Bronchial epithelial cell (primary cell): Measurements from ENCODE around the gene SLC14A1. TPM values are rescaled to one million over a fixed set of nuclear protein-coding genes. Genes with fewer than 3 reads are reported as not detected.

ENCODE experiments used
- DNase-seq: peaks from one replicate; pipeline ENCODE4 v3.0.0-alpha.2; 2010; ENCODE audit warnings: low read depth
- FAIRE-seq: peaks from 2 replicates; lab custom pipeline; 2011; peaks lifted over from hg19 to GRCh38; lab: Jason Lieb, UNC
- H3K27me3 ChIP-seq: 2 replicates; pipeline ENCODE4 v1.5.1; 2011; ENCODE audit warnings: low read length; ENCODE audit not compliant: control insufficient read depth, insufficient read depth
- H3K36me3 ChIP-seq: 2 replicates; pipeline ENCODE4 v1.5.1; 2011; ENCODE audit warnings: low read length; ENCODE audit not compliant: control insufficient read depth, insufficient read depth
- H3K4me3 ChIP-seq: 2 replicates; pipeline ENCODE4 v1.5.1; 2011; ENCODE audit warnings: mild to moderate bottlenecking, low read depth, low read length, control low read depth
- CTCF ChIP-seq: IDR thresholded peaks from 2 replicates; pipeline ENCODE4 v1.5.1; 2011; ENCODE audit warnings: mild to moderate bottlenecking, moderate library complexity, low read length, control low read depth, inconsistent platforms; ENCODE audit not compliant: insufficient read depth, severe bottlenecking
- total RNA-seq: library from RNA; depleted of rRNA; stranded (reverse); fragments of >200 nt; gene quantifications from 2 replicates; pipeline ENCODE4 v1.2.1, GENCODE V29; 2014

The SLC14A1 gene
- total RNA-seq, 1 donor from 2014 or later: not detected

- DNase-seq: no peak
- no peaks in the 10 kb centered on the region for H3K36me3 ChIP-seq
- H3K4me3 ChIP-seq: no peak overlapping the region
- FAIRE-seq: no peak
- H3K27me3 ChIP-seq: no peaks in the 10 kb centered on the region
- no peak for TF ChIP-seq CTCF
Observed at GRCh38 chr18:45688833-45689232, 35.1 kb upstream of the SLC14A1 start.

- H3K27me3 ChIP-seq: no peaks in the 10 kb centered on the region
- H3K4me3 ChIP-seq: no peak overlapping the region
- FAIRE-seq (no peak), DNase-seq (no peak)
- TF ChIP-seq CTCF: no peak
- no peaks in the 10 kb centered on the region for H3K36me3 ChIP-seq
Observed at GRCh38 chr18:45689396-45689795, 34.6 kb upstream of the SLC14A1 start.

GRCh38 chr18:45690975-45691815, 32.8 kb upstream of the SLC14A1 start:
- H3K36me3 ChIP-seq: no peaks in the 10 kb centered on the region
- peak; percentile 90 for TF ChIP-seq CTCF
- no peak overlapping the region for H3K4me3 ChIP-seq
- H3K27me3 ChIP-seq: no peaks in the 10 kb centered on the region
- peak; percentile 63 for DNase-seq
- no peak for FAIRE-seq

GRCh38 chr18:45691816-45692179, 32.2 kb upstream of the SLC14A1 start:
- no peak for TF ChIP-seq CTCF
- H3K4me3 ChIP-seq: no peak overlapping the region
- FAIRE-seq (no peak), DNase-seq (no peak)
- H3K27me3 ChIP-seq: no peaks in the 10 kb centered on the region
- no peaks in the 10 kb centered on the region for H3K36me3 ChIP-seq

GRCh38 chr18:45702708-45703265, 21.2 kb upstream of the SLC14A1 start:
- no peak for DNase-seq
- no peak for TF ChIP-seq CTCF
- Histone ChIP-seq H3K4me3 (no peak overlapping the region), H3K36me3 (no peaks in the 10 kb centered on the region), H3K27me3 (no peaks in the 10 kb centered on the region)
- no peak for FAIRE-seq
